LNCAP (cell line): ENCODE data around the gene NPDC1.

Source experiments
- CTCF ChIP-seq: fragments of 450-650 bp; IDR thresholded peaks from 2 replicates; pipeline ENCODE4 v1.5.1; 2017; ENCODE audit warnings: mild to moderate bottlenecking

NPDC1 gene

GRCh38 chr9:137002646-137003041 lies 43.3 kb downstream of the NPDC1 start:
- TF ChIP-seq CTCF: no peak

- no peak for TF ChIP-seq CTCF
Measured at GRCh38 chr9:137001857-137002645, 43.9 kb downstream of the NPDC1 start.

- no peak for TF ChIP-seq CTCF
Measured at GRCh38 chr9:137000177-137000930, 45.6 kb downstream of the NPDC1 start.

- TF ChIP-seq CTCF: no peak
Measured at GRCh38 chr9:136997830-136998234, 48.1 kb downstream of the NPDC1 start.

GRCh38 chr9:136997371-136997770 lies 48.6 kb downstream of the NPDC1 start:
- TF ChIP-seq CTCF: no peak

GRCh38 chr9:136996361-136997292 lies 49.4 kb downstream of the NPDC1 start, which contains the start of gene CLIC3:
Gene CLIC3 (minus strand): TSS chr9:136996568. CDS start chr9:136996543, 25 bp downstream.
- TF ChIP-seq CTCF: no peak

- TF ChIP-seq CTCF: no peak
Measured at GRCh38 chr9:136995772-136996311, 50.1 kb downstream of the NPDC1 start.
